LNCaP clone FGC (cell line): ENCODE data around the gene CDADC1.

ENCODE experiments used
- DNase-seq: peaks from one replicate; pipeline ENCODE4 v3.0.0-alpha.2; 2011; ENCODE audit warnings: low read depth
- H3K4me3 ChIP-seq: 2 replicates; pipeline ENCODE4 v1.5.1; 2011; ENCODE audit warnings: mild to moderate bottlenecking, low read depth, low read length, control low read depth
- TF ChIP-seq, protein P1 (sequence below): IDR thresholded peaks from 2 replicates; pipeline ENCODE4 v1.5.1; 2012; ENCODE audit warnings: mild to moderate bottlenecking; ENCODE audit not compliant: control insufficient read depth, insufficient read depth; ENCODE audit errors: extremely low read depth

CDADC1 gene

DNA sequence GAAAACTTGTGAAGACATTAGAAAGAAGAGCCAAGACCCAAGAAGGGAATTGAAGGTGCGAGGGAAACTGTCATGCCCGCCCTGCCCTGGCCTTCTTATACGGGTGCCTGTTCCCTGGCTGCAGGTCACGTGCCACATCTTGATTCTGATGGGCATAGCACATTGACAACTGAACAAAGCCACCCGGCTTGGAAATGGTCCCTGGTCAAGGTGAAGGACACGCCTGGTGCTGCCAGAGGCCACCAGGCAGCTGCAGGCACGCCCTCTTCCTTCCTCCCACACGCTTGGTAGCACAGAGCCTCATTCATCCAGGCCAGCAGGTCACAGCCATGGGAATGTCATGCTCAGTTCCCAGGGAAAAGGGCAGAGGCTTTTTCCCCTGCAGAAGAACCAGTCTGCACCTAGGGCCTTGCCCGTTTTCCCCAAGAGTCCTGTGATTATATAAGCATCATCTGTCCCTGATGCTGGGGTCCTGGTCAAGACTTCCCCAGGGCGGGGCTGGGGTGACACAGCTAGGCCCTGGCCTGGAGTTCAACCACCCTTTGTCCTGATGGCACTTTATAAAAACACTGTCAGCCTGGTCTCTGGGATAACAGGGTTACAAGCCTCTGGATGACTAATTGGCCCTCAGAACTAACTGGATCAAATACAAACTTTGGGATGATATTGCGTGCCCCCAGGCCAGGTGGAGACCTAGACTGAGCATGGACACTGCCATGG, 56.0 kb downstream of the CDADC1 start:
- TF ChIP-seq, protein P1, sequence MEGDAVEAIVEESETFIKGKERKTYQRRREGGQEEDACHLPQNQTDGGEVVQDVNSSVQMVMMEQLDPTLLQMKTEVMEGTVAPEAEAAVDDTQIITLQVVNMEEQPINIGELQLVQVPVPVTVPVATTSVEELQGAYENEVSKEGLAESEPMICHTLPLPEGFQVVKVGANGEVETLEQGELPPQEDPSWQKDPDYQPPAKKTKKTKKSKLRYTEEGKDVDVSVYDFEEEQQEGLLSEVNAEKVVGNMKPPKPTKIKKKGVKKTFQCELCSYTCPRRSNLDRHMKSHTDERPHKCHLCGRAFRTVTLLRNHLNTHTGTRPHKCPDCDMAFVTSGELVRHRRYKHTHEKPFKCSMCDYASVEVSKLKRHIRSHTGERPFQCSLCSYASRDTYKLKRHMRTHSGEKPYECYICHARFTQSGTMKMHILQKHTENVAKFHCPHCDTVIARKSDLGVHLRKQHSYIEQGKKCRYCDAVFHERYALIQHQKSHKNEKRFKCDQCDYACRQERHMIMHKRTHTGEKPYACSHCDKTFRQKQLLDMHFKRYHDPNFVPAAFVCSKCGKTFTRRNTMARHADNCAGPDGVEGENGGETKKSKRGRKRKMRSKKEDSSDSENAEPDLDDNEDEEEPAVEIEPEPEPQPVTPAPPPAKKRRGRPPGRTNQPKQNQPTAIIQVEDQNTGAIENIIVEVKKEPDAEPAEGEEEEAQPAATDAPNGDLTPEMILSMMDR: no peak
- no peak overlapping the region for H3K4me3 ChIP-seq
- DNase-seq: no peak

DNA sequence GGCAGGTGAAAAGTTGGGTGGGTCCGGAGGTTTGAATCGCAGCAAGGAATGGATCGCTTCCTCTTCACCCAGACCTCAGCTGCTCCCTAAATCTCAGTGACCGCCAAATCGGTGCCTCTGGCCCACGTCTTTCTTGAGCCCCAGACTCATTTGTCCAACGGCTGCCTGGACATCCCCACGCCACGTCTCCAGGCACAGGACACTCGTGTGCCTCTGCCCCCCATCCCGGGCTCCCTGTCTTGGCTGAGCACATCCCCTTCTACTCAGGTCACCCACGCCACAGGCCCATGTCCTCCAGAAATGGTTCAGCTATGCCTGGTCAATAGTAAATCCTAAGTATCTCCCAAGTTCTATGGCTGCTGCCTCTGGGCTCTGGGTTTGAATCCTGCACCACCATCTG, 56.6 kb downstream of the CDADC1 start:
- DNase-seq: no peak
- TF ChIP-seq, protein P1: no peak
- H3K4me3 ChIP-seq: no peak overlapping the region

DNA sequence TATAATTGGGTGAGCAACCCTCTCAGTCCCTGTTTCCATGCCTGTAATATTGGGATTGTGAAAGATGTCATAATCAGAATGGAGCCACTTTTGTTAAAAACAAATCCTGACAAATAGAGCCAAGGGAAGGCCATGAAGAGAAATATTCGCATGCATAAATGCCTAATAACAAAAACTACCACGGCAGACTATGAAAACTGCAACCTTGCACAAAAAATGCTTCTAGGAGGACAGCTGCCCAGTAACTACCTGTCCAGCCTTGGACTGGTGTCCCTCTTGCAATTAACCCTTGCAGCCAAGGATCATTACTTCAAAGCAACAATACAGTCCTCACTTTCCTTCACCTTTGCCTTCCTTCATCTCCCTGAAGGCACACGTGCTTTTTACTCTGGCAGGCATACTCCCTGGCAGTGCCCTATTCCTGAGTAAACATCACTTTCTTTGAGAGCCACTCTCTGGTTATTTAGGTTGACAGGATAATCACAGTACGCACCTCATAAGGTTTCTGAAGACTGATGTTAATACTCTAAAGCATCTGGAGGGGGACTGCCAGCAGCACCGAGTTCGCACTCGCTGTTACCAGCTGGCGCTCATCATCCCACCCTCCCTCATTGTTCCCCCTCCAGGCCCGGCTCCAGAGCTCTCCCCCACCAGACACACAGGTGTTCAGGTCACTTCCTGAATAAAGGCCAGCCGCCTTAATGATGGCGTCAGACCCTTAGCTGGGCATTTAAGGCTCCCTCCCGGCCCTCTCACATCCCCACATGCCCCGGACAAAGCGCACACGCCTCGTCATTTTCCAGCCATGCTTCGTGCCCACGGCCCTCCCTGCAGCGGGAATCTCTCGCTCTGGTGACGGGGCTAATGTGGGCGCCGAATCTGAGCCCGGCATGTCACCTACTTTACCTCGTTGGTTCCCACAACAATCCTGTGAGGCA, 57.3 kb downstream of the CDADC1 start:
- no peak for DNase-seq
- no peak overlapping the region for H3K4me3 ChIP-seq
- TF ChIP-seq, protein P1: no peak

DNA sequence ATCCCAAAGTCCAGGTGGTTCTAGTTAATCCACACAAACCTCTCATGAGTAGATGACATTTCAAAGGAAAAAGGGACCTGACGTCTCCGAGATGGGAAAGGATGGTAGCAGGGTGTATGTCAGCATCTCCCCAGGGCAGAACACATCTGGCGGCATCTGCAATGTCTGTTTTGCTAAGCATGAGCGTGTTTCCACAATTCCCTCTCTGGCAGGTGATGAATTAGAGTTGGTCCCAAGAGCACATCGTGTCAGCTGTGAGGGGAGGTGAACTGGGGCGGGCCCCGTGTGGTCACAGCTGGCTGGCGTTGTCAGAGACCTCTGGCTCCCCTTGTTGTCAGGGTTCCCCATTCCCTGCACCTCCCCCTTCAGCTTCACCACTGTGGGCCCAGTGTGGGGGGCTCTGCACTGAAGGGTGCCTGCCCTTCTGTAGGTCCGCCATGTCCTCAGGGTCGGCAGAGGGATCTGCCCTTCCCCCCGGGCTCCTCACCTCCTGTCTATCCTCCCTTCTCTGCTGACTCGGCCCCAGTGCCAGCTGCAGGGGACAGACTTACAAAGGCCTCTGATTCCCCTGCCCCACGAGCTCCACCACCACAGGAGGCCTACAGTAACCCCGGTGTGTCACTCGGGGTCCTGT, 58.2 kb downstream of the CDADC1 start:
- no peak for DNase-seq

DNA sequence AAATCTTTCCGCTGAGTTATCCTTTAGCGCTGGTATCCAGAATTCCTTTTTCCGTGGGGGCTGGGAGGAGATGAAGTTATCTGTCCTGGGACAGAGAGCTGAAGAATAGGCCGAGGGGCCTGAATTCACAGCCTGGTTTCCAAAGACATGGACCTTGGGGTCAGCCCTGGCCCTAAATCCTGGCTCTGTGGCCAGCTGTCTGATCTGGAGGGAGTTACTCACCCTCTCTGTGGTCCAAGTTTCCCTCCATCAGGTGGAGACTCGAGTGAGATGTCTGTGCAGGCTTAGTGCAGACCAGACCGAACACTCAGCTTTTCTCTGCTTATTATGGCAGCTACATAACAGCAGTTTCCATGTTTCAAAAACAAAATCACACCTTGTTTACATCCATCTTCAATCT, 59.6 kb downstream of the CDADC1 start:
- no peak overlapping the region for H3K4me3 ChIP-seq
- TF ChIP-seq, protein P1: no peak
- no peak for DNase-seq

More for the DNA sequence above, 58.2 kb downstream of the CDADC1 start:
- TF ChIP-seq, protein P1: no peak
- H3K4me3 ChIP-seq: no peak overlapping the region

DNA sequence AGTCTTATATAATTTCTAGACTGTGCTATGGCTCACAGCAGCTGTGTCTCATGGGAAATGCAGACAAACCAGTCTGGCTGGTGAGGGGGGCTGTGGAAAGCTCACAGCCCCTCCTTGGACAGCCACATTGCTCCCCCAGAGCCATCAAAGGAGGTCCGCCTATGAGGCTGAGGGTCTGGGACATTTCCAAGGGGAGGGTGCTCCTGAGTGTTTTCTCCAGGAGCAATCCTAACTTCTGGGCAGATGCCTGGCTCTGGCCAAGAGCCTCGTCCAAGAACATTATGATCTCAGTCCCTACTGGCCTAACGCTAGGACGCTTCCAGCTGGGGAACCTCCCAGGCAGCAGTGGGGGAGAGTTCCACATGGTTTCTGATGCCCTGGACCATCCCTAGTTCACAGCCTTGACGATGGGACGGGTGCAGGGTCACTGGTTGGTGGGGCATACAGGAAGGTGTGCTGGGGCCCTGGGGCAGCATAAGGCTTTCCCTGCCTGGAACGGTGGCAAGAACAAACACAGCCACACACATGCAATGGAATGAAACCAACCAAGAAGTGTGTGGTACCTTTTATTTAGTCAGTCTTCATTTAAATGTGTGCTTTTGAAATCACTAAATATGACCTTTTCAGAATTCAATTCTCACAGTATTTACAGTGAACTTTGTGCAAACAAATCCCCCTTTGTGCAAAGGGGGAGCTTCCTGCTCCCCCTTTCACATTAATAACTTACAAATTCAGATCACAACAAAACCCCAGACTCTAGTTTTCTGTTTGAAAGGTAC, 60.6 kb downstream of the CDADC1 start:
- H3K4me3 ChIP-seq: no peak overlapping the region
- TF ChIP-seq, protein P1: no peak
- DNase-seq: peak; percentile 47
